ENCODE measurements around the gene ZNF664.

- TF ChIP-seq CTCF (IDR thresholded peaks at IDR 0.05), result no peak
- TF ChIP-seq POLR2A (IDR thresholded peaks at IDR 0.05), result no peak
Measured at GRCh38 chr12:124034297-124034696, 61.3 kb downstream of the ZNF664 start.

Data from upper lobe of left lung (tissue), 4 donors.